Mesendoderm (in vitro differentiated cells): ENCODE results near the gene PLIN4.

Source experiments
- DNase-seq: peaks from one replicate; pipeline ENCODE4 v3.0.0; 2013
- H2AK5ac ChIP-seq: 2 replicates; pipeline ENCODE4 v1.6.1; 2013; ENCODE audit warnings: low read length, inconsistent platforms
- H2BK120ac ChIP-seq: 2 replicates; pipeline ENCODE4 v1.6.1; 2013; ENCODE audit warnings: low read depth, mild to moderate bottlenecking, low read length, moderate library complexity, mixed read lengths
- H2BK15ac ChIP-seq: replicated peaks from 2 replicates; pipeline ENCODE4 v1.6.1; 2013; ENCODE audit warnings: low read depth, mild to moderate bottlenecking, moderate library complexity
- H2BK5ac ChIP-seq: 2 replicates; pipeline ENCODE4 v1.6.1; 2013; ENCODE audit warnings: low read length, inconsistent platforms
- H3K18ac ChIP-seq: 2 replicates; pipeline ENCODE4 v1.6.1; 2013; ENCODE audit warnings: mild to moderate bottlenecking, low read length, mixed read lengths
- H3K23ac ChIP-seq: one replicate; pipeline ENCODE4 v1.6.1; 2013; ENCODE audit warnings: low read length
- H3K27ac ChIP-seq: 2 replicates; pipeline ENCODE4 v1.5.1; 2013; ENCODE audit warnings: low read depth, mild to moderate bottlenecking, inconsistent platforms, low read length, moderate library complexity
- H3K27me3 ChIP-seq: 2 replicates; pipeline ENCODE4 v1.6.1; 2013; ENCODE audit warnings: low read length, control low read depth, mild to moderate bottlenecking, inconsistent platforms; ENCODE audit not compliant: insufficient read depth, poor library complexity
- H3K36me3 ChIP-seq: 2 replicates; pipeline ENCODE4 v1.6.1; 2013; ENCODE audit warnings: low read length, inconsistent platforms; ENCODE audit not compliant: control insufficient read depth, insufficient read depth
- H3K4ac ChIP-seq: one replicate; pipeline ENCODE4 v1.6.1; 2013; ENCODE audit warnings: low read depth, mild to moderate bottlenecking, low read length, moderate library complexity
- H3K4me1 ChIP-seq: 2 replicates; pipeline ENCODE4 v1.6.1; 2013; ENCODE audit warnings: low read depth, low read length, inconsistent platforms; ENCODE audit not compliant: control insufficient read depth
- H3K4me2 ChIP-seq: 2 replicates; pipeline ENCODE4 v1.6.1; 2013; ENCODE audit warnings: low read length
- H3K4me3 ChIP-seq: 2 replicates; pipeline ENCODE4 v1.5.1; 2013; ENCODE audit warnings: mild to moderate bottlenecking, low read length
- H3K56ac ChIP-seq: one replicate; pipeline ENCODE4 v1.6.1; 2013; ENCODE audit warnings: low read length
- H3K79me1 ChIP-seq: 2 replicates; pipeline ENCODE4 v1.6.1; 2013; ENCODE audit warnings: low read length, inconsistent platforms
- H3K79me2 ChIP-seq: 2 replicates; pipeline ENCODE4 v1.6.1; 2013; ENCODE audit warnings: mild to moderate bottlenecking, low read length; ENCODE audit not compliant: control insufficient read depth, insufficient read depth
- H3K9ac ChIP-seq: 2 replicates; pipeline ENCODE4 v1.6.1; 2013; ENCODE audit warnings: low read length, inconsistent platforms
- H4K5ac ChIP-seq: one replicate; pipeline ENCODE4 v1.6.1; 2013; ENCODE audit warnings: low read length
- H4K8ac ChIP-seq: one replicate; pipeline ENCODE4 v1.6.1; 2013; ENCODE audit warnings: low read depth, mild to moderate bottlenecking, control low read depth, low read length, moderate library complexity
- WGBS: extraction: QIAGEN DNeasy Blood & Tissue Kit; methylation state at CpG from one replicate; pipeline ENCODE4 v1.1.7; 2013; ENCODE audit warnings: low lambda C conversion rate, missing lambda C conversion rate; ENCODE audit not compliant: insufficient coverage; ENCODE audit errors: extremely low coverage; 5-methylcytosine and 5-hydroxymethylcytosine counted together

The PLIN4 gene

GRCh38 chr19:4524808-4525562 is 6.7 kb upstream of the PLIN4 start:
- no peak overlapping the region for H3K9ac ChIP-seq
- no peak overlapping the region for H3K4ac ChIP-seq
- WGBS, result no CpG with 5 or more reads among the region's 23 CpGs
- H4K5ac ChIP-seq, result no peak overlapping the region
- H2BK5ac ChIP-seq, result no peak overlapping the region
- H3K4me2 ChIP-seq, result no peak overlapping the region
- no peaks in the 10 kb centered on the region for H3K27me3 ChIP-seq
- no peaks in the 10 kb centered on the region for H3K4me1 ChIP-seq
- no peak overlapping the region for H2BK15ac ChIP-seq
- peak; percentile 53 for DNase-seq
- no peak overlapping the region for H3K4me3 ChIP-seq
- H3K23ac ChIP-seq, result no peak overlapping the region
- H3K36me3 ChIP-seq, result no peaks in the 10 kb centered on the region
- no peak overlapping the region for H2AK5ac ChIP-seq
- no peak overlapping the region for H3K56ac ChIP-seq
- no peaks in the 10 kb centered on the region for H3K79me2 ChIP-seq
- no peak overlapping the region for H2BK120ac ChIP-seq
- H3K27ac ChIP-seq, result no peak overlapping the region
- no peak overlapping the region for H3K18ac ChIP-seq
- H3K79me1 ChIP-seq, result no peaks in the 10 kb centered on the region
- no peak overlapping the region for H4K8ac ChIP-seq

GRCh38 chr19:4523306-4524110 is 5.2 kb upstream of the PLIN4 start:
- peak; percentile 42 for DNase-seq

GRCh38 chr19:4522291-4523002 is 4.2 kb upstream of the PLIN4 start:
- DNase-seq, result no peak
- Histone ChIP-seq H3K4ac (no peak overlapping the region), H2BK120ac (no peak overlapping the region), H3K18ac (no peak overlapping the region), H3K4me2 (no peak overlapping the region), H2AK5ac (no peak overlapping the region), H3K36me3 (no peaks in the 10 kb centered on the region), H3K4me1 (no peaks in the 10 kb centered on the region), H4K5ac (no peak overlapping the region), H3K27me3 (no peaks in the 10 kb centered on the region), H3K4me3 (no peak overlapping the region), H3K23ac (no peak overlapping the region), H3K27ac (no peak overlapping the region), H3K79me2 (no peaks in the 10 kb centered on the region), H4K8ac (no peak overlapping the region), H3K56ac (no peak overlapping the region), H3K9ac (no peak overlapping the region), H2BK5ac (no peak overlapping the region), H3K79me1 (no peaks in the 10 kb centered on the region), H2BK15ac (no peak overlapping the region)
- WGBS, result no CpG with 5 or more reads among the region's 15 CpGs

More at GRCh38 chr19:4523306-4524110, 5.2 kb upstream of the PLIN4 start:
- Histone ChIP-seq H3K36me3 (no peaks in the 10 kb centered on the region), H3K27me3 (no peaks in the 10 kb centered on the region), H2BK120ac (no peak overlapping the region), H3K79me1 (no peaks in the 10 kb centered on the region), H3K4me1 (no peaks in the 10 kb centered on the region), H3K56ac (no peak overlapping the region), H4K8ac (no peak overlapping the region), H2BK5ac (no peak overlapping the region), H2BK15ac (no peak overlapping the region), H4K5ac (no peak overlapping the region), H3K79me2 (no peaks in the 10 kb centered on the region), H3K27ac (no peak overlapping the region), H2AK5ac (no peak overlapping the region), H3K18ac (no peak overlapping the region), H3K4me2 (no peak overlapping the region), H3K23ac (no peak overlapping the region), H3K4me3 (no peak overlapping the region), H3K4ac (no peak overlapping the region), H3K9ac (no peak overlapping the region)
- no CpG with 5 or more reads among the region's 53 CpGs for WGBS

GRCh38 chr19:4521888-4522242 is 3.6 kb upstream of the PLIN4 start:
- Histone ChIP-seq H3K36me3 (no peaks in the 10 kb centered on the region), H3K79me2 (no peaks in the 10 kb centered on the region), H3K4me3 (no peak overlapping the region), H3K56ac (no peak overlapping the region), H3K79me1 (no peaks in the 10 kb centered on the region), H3K4me1 (no peaks in the 10 kb centered on the region), H2BK15ac (no peak overlapping the region), H3K27ac (no peak overlapping the region), H4K8ac (no peak overlapping the region), H3K27me3 (no peaks in the 10 kb centered on the region), H2BK120ac (no peak overlapping the region), H3K18ac (no peak overlapping the region), H2AK5ac (no peak overlapping the region), H3K4ac (no peak overlapping the region), H4K5ac (no peak overlapping the region), H2BK5ac (no peak overlapping the region), H3K9ac (no peak overlapping the region), H3K4me2 (no peak overlapping the region), H3K23ac (no peak overlapping the region)
- WGBS, result no CpG with 5 or more reads among the region's 5 CpGs
- no peak for DNase-seq

GRCh38 chr19:4521170-4521887 is 3.0 kb upstream of the PLIN4 start:
- H3K18ac ChIP-seq, result no peak overlapping the region
- WGBS, result no CpG with 5 or more reads among the region's 11 CpGs
- H3K23ac ChIP-seq, result no peak overlapping the region
- H2BK5ac ChIP-seq, result no peak overlapping the region
- H3K4ac ChIP-seq, result no peak overlapping the region
- no peaks in the 10 kb centered on the region for H3K27me3 ChIP-seq
- H3K4me3 ChIP-seq, result no peak overlapping the region
- H3K9ac ChIP-seq, result no peak overlapping the region
- H3K4me2 ChIP-seq, result no peak overlapping the region
- no peak for DNase-seq
- no peak overlapping the region for H3K56ac ChIP-seq
- no peaks in the 10 kb centered on the region for H3K4me1 ChIP-seq
- H3K36me3 ChIP-seq, result no peaks in the 10 kb centered on the region
- no peaks in the 10 kb centered on the region for H3K79me1 ChIP-seq
- no peak overlapping the region for H4K8ac ChIP-seq
- H2BK120ac ChIP-seq, result no peak overlapping the region
- H2BK15ac ChIP-seq, result no peak overlapping the region
- H4K5ac ChIP-seq, result no peak overlapping the region
- H2AK5ac ChIP-seq, result no peak overlapping the region
- H3K27ac ChIP-seq, result no peak overlapping the region
- no peaks in the 10 kb centered on the region for H3K79me2 ChIP-seq
